OCI-LY1 (cell line): ENCODE results near the gene SIGLEC15.

Experiments used
- H2AFZ ChIP-seq: fragments of 200-600 bp; sonication (generic), shearing (Covaris generic); 2 replicates; pipeline ENCODE4 v1.6.0; 2014; ENCODE audit warnings: antibody characterized with exemption, mild to moderate bottlenecking, low read length
- H3F3A ChIP-seq: fragments of 200-600 bp; sonication (generic), shearing (Covaris generic); 2 replicates; pipeline ENCODE4 v1.6.0; 2014; ENCODE audit warnings: mild to moderate bottlenecking, antibody characterized with exemption, low read length, moderate library complexity; ENCODE audit not compliant: insufficient read depth
- H3K27ac ChIP-seq: fragments of 200-600 bp; sonication (generic); 2 replicates; pipeline ENCODE4 v1.5.1; 2014; ENCODE audit warnings: low read length, mixed run types, mild to moderate bottlenecking, low read depth; ENCODE audit not compliant: poor library complexity, severe bottlenecking
- H3K27me3 ChIP-seq: fragments of 200-600 bp; sonication (generic); 2 replicates; pipeline ENCODE4 v1.6.0; 2014; ENCODE audit warnings: antibody characterized with exemption, mild to moderate bottlenecking, low read length, moderate library complexity; ENCODE audit not compliant: insufficient read depth
- H3K36me3 ChIP-seq: fragments of 200-600 bp; sonication (generic); 2 replicates; pipeline ENCODE4 v1.6.1; 2014; ENCODE audit warnings: mild to moderate bottlenecking, antibody characterized with exemption, low read length, moderate library complexity, mixed read lengths; ENCODE audit not compliant: insufficient read depth
- H3K4me1 ChIP-seq: fragments of 200-600 bp; sonication (generic); 2 replicates; pipeline ENCODE4 v1.5.1; 2014; ENCODE audit warnings: mild to moderate bottlenecking, low read length, moderate library complexity; ENCODE audit not compliant: insufficient read depth, severe bottlenecking
- H3K4me2 ChIP-seq: fragments of 200-600 bp; sonication (generic), shearing (Covaris generic); 2 replicates; pipeline ENCODE4 v1.6.1; 2014; ENCODE audit warnings: low read length
- H3K4me3 ChIP-seq: fragments of 200-600 bp; sonication (generic); 2 replicates; pipeline ENCODE4 v1.5.1; 2014; ENCODE audit warnings: low read length, low read depth, mild to moderate bottlenecking, mixed read lengths; ENCODE audit not compliant: poor library complexity, severe bottlenecking
- H3K79me2 ChIP-seq: fragments of 200-600 bp; shearing (Covaris generic); 2 replicates; pipeline ENCODE4 v1.6.1; 2016; ENCODE audit warnings: mixed run types, low read length, mixed read lengths; ENCODE audit not compliant: insufficient read depth
- H3K9ac ChIP-seq: fragments of 200-600 bp; sonication (generic), shearing (Covaris generic); 2 replicates; pipeline ENCODE4 v1.6.1; 2014; ENCODE audit warnings: mild to moderate bottlenecking, low read length, mixed read lengths
- H3K9me2 ChIP-seq: fragments of 200-600 bp; sonication (generic), shearing (Covaris generic); 2 replicates; pipeline ENCODE4 v1.6.1; 2014; ENCODE audit warnings: low read depth, mild to moderate bottlenecking, low read length, mixed read lengths
- H3K9me3 ChIP-seq: fragments of 200-600 bp; shearing (Covaris generic); 2 replicates; pipeline ENCODE4 v1.6.1; 2014; ENCODE audit warnings: low read length, mixed read lengths
- H4K20me1 ChIP-seq: fragments of 200-600 bp; sonication (generic), shearing (Covaris generic); 2 replicates; pipeline ENCODE4 v1.6.0; 2016; ENCODE audit warnings: mild to moderate bottlenecking, low read length; ENCODE audit not compliant: insufficient read depth
- EZH2 ChIP-seq: fragments of 200-600 bp; sonication (generic), shearing (Covaris generic); IDR thresholded peaks from 2 replicates; pipeline ENCODE4 v1.8.0; 2017; ENCODE audit warnings: borderline replicate concordance, mixed run types, mild to moderate bottlenecking, antibody characterized with exemption, low read length, moderate library complexity, mixed read lengths
- TF ChIP-seq, protein P1 (sequence below): fragments of 200-600 bp; sonication (generic), shearing (Covaris generic); IDR thresholded peaks from 2 replicates; pipeline ENCODE4 v1.5.1; 2017; ENCODE audit warnings: mild to moderate bottlenecking, antibody characterized with exemption, low read length, moderate library complexity, mixed read lengths

The SIGLEC15 gene

GRCh38 chr18:45820106-45820745, 5.2 kb upstream of the SIGLEC15 start:
- H3K4me2 ChIP-seq = no peak overlapping the region
- H4K20me1 ChIP-seq = no peaks in the 10 kb centered on the region
- H3K9ac ChIP-seq = no peak overlapping the region
- 0 out of 2 replicates have a peak, but pooled peaks cover 4% of the 10 kb centered on the region for H3K27me3 ChIP-seq
- no peaks in the 10 kb centered on the region for H3K79me2 ChIP-seq
- no peaks in the 10 kb centered on the region for H3K36me3 ChIP-seq
- H3K9me2 ChIP-seq = no peaks in the 10 kb centered on the region
- no peak for TF ChIP-seq EZH2
- TF ChIP-seq, protein P1, sequence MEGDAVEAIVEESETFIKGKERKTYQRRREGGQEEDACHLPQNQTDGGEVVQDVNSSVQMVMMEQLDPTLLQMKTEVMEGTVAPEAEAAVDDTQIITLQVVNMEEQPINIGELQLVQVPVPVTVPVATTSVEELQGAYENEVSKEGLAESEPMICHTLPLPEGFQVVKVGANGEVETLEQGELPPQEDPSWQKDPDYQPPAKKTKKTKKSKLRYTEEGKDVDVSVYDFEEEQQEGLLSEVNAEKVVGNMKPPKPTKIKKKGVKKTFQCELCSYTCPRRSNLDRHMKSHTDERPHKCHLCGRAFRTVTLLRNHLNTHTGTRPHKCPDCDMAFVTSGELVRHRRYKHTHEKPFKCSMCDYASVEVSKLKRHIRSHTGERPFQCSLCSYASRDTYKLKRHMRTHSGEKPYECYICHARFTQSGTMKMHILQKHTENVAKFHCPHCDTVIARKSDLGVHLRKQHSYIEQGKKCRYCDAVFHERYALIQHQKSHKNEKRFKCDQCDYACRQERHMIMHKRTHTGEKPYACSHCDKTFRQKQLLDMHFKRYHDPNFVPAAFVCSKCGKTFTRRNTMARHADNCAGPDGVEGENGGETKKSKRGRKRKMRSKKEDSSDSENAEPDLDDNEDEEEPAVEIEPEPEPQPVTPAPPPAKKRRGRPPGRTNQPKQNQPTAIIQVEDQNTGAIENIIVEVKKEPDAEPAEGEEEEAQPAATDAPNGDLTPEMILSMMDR = no peak
- no peaks in the 10 kb centered on the region for H3K9me3 ChIP-seq
- H2AFZ ChIP-seq = no peak overlapping the region
- H3K4me1 ChIP-seq = no peaks in the 10 kb centered on the region
- H3F3A ChIP-seq = no peaks in the 10 kb centered on the region
- H3K27ac ChIP-seq = no peak overlapping the region
- no peak overlapping the region for H3K4me3 ChIP-seq

DNA sequence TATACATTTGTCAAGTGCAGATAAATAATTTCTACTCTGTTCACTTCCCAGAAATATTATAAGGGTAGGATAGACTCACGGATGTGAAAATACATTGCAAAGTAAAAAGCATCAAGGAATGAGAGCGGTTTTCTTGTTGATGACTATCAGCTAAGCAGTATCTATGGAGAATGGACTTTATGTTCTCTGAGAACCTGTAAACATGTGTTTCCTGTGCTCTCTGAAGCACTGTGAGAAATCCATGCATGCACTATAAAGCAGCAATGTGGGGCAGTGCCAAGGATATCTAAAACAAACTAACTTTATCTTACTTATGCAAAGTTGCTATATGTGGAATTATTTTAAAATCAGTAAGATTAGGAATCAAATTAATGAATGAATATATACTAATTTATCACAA, 4.4 kb upstream of the SIGLEC15 start:
- no peak overlapping the region for H3K27ac ChIP-seq
- H3K9ac ChIP-seq = no peak overlapping the region
- TF ChIP-seq, protein P1 = no peak
- no peak for TF ChIP-seq EZH2
- H3K4me2 ChIP-seq = no peak overlapping the region
- no peak overlapping the region for H2AFZ ChIP-seq
- no peaks in the 10 kb centered on the region for H3K4me1 ChIP-seq
- H3K9me2 ChIP-seq = no peaks in the 10 kb centered on the region
- no peaks in the 10 kb centered on the region for H3K79me2 ChIP-seq
- no peaks in the 10 kb centered on the region for H3K9me3 ChIP-seq
- no peaks in the 10 kb centered on the region for H4K20me1 ChIP-seq
- H3K4me3 ChIP-seq = no peak overlapping the region
- H3K36me3 ChIP-seq = no peaks in the 10 kb centered on the region
- H3K27me3 ChIP-seq = 0 out of 2 replicates have a peak, but pooled peaks cover 4% of the 10 kb centered on the region
- H3F3A ChIP-seq = no peaks in the 10 kb centered on the region

- Histone ChIP-seq H3K36me3 (no peaks in the 10 kb centered on the region), H3K9me2 (no peaks in the 10 kb centered on the region), H3K79me2 (no peaks in the 10 kb centered on the region), H3K4me2 (no peak overlapping the region), H3F3A (no peaks in the 10 kb centered on the region), H3K27ac (no peak overlapping the region), H3K4me3 (no peak overlapping the region), H2AFZ (no peak overlapping the region), H3K9ac (no peak overlapping the region), H4K20me1 (no peaks in the 10 kb centered on the region), H3K9me3 (no peaks in the 10 kb centered on the region), H3K4me1 (no peaks in the 10 kb centered on the region), H3K27me3 (0 out of 2 replicates have a peak, but pooled peaks cover 4% of the 10 kb centered on the region)
- TF ChIP-seq, protein P1 = no peak
- TF ChIP-seq EZH2 = no peak
These were observed 3.8 kb upstream of the SIGLEC15 start for GRCh38 chr18:45821711-45822110.
